GM21423 (cell line): ENCODE data around the gene FAM184B.
A peak's percentile ranks its signal among the peaks of the same experiment; 100 is the strongest.

Experiments
- ATAC-seq: cut with Tn5 transposase; IDR thresholded peaks from one replicate; pipeline ENCODE4 v1.9.1; 2021; ENCODE audit warnings: mild to moderate bottlenecking, moderate library complexity; ENCODE audit not compliant: unreplicated experiment

Gene FAM184B

DNA sequence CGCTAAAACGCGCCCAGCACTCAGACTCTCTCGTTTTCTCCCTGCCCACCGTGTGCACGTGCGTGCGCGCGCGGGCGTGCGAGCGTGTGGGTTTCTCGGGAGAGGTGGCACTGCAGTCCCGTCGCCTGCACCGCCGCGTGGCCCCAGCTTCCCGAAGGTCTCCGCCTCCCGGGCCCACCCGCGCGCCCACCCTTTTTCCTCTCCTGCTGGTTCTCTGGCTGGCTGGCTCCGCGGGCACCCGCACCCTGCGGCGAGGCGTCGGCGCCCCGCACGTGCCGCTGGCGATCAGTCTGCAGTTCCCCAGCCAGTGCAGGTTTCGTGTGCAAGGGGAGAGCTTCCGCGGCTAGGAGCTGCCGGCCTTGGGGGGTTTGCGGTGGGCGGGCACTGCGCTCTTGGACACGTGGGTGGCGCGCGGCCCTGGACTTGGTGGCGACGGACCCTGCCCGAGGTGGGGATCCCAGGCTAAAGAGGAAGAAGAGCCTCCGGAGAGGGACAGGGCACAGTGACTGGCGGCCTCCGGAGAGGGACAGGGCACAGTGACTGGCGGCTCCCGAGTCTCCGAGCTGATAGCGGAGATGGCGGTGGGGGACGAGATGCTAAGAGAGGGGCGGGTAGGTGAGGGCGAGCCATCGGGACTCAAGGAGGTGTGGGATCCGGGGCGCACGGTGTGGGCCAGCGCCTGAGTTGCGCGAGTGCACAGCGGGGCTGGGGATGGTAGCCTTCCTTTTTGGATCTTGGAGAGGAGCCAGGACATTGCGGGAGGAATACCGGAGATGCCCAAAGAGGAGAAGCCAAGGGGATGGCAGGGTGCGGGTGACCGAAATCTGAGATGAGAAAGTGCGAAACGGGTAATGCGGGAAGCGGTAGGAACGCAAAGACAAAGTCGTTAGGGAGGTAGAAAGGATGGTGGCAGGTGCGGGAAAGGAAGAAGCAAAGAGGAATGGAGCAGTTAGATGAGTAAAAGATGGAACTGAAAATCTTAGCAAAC, at the start of gene FAM184B:
FAM184B (minus strand) TSS at position 322 of the 988 bp plus-strand sequence. CDS start 322 bp downstream, outside the sequence.
- ATAC-seq = no peak

DNA sequence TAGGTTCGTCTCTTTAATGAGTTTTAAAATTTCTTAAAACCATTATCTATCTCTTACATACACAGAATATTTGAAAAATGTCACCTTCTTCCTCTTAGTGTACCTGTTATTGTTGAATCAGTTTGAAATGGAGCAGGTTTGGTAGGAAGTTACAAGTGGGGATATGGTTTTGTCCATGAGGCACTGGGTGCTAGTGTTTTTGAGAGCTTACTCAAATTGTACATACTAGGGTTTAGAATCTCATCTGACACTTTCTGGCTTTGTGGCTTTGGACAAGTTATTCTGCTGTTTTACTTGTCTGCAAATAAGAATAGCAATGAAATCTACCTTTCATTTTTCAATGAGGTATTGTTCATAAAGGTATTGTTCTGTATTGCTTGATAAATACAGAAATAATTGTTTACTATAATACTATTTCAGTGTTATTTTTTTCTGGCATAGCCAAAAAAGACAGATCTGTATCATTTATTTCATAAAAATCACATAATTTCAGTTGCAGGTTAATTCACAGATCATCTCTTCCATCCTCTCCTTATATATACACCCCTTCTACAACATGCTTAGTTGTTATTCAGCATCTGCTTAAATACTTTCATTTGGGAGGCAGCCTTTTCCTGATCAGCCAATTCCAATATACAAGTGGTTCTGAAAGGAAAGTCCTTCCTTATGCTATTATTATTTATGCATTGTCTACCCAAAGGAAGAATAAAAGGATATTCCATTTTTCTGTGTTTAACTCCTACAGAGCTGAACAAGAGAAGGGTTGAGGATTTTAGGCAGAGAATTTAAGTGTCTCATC, 42.6 kb upstream of the FAM184B start:
- ATAC-seq = no peak

DNA sequence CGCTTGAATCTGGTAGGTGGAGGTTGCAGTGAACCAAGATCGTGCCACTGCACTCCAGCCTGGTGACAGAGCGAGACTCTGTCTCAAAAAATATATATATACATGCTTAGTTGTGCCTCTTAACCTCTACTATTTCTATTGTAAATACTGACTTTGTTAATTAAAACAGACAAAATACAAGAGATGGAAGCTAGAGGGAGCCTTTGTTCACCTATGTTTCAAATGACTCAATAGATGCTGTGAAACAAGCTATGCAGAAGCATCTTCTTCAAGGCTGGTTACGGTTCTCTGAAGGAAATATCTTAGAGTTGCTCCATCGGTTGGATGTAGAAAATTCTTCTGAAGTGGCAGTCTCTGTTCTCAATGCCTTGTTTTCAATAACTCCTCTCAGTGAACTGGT, 35.6 kb upstream of the FAM184B start:
- ATAC-seq = peak; percentile 83

DNA sequence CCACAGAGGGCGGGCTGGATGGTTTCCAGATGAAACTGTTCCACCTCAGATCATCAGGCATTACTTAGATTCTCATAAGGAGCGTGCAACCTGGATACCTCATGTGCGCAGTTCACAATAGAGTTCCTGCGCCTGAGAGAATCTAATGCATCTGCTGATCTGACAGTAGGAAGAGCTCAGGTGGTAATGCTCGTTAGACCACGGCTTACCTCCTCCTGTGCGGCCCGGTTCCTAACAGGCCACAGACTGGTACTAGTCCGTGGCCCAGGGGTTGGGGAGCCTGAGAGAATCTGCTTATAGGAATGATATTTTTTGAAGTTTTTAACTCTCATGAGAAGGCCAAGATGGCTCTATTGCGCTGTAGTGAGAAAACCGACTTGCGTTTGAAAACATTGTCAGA, 34.7 kb upstream of the FAM184B start:
- ATAC-seq = no peak

DNA sequence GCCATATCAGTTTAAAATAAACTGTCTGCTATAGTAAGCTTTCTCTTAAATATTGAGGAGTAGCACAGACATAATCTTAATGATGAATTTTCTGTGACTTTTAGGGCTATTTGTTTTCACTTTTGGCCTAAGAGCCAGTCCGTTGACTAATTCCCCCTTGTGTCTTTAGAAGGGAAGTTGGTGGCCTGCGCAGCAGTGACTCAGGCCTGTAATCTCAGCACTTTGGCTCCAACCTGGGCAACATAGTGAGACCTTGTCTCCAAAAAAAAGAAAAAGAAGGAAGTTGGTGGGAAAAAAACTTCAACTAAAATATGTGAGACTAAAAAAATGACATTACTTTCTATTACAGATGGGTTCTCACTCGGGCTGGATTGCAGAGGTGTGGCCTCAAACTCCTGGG, 32.7 kb upstream of the FAM184B start:
- no peak for ATAC-seq

DNA sequence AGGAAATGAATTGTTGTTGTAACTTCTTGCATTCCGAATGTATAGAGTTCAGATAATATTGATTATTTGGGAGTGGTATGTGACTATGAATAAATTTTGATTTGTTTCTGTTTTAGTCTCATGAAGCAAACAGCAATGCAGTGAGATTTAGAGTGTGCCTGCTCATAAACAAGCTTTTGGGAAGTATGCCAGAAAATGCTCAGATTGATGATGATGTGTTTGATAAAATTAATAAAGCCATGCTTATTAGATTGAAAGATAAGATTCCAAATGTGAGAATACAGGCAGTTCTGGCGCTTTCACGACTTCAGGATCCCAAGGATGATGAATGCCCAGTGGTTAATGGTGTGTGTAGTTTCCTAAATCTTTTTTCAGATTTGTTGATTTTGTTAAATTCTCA, 31.4 kb upstream of the FAM184B start:
- no peak for ATAC-seq

DNA sequence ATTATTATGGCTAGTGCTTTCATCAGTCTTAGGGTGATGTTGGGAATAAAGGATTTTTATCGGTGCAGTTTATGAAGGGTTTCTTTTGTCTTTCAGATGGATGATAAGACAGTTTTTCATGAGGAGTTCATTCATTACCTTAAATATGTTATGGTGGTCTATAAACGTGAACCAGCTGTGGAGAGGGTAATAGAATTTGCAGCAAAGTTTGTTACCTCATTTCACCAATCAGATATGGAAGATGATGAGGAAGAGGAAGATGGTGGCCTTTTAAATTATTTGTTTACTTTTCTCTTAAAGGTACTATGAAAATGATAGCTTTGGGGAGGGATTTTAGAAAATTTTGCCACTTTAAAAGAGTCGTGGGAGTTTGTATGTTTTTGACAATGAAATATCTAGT, 30.7 kb upstream of the FAM184B start:
- no peak for ATAC-seq

DNA sequence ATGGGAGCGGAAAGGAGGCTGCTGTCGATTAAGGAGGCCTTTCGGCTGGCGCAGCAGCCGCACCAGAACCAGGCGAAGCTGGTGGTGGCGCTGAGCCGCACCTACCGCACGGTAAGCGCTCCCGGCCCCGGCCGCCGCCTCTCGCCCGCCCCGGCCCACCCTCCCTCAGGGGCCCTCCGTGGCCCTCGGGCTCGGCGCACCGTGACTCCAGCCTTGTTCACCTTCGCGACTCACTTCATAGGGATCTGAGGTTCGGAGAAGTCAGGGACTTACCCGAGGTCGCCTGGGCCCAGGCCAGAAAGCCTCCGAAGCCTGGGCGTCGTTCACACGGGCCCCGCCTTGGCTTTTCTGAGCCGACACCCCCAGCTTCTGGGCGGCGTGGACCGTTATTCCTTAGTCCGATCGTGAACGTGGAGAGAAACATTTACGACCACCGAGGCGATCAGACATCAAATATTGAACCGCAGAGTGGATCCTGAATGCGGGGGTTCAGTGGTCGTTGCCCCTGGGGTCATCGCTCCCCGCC, 29.7 kb upstream of the FAM184B start:
- ATAC-seq = peak; percentile 25

DNA sequence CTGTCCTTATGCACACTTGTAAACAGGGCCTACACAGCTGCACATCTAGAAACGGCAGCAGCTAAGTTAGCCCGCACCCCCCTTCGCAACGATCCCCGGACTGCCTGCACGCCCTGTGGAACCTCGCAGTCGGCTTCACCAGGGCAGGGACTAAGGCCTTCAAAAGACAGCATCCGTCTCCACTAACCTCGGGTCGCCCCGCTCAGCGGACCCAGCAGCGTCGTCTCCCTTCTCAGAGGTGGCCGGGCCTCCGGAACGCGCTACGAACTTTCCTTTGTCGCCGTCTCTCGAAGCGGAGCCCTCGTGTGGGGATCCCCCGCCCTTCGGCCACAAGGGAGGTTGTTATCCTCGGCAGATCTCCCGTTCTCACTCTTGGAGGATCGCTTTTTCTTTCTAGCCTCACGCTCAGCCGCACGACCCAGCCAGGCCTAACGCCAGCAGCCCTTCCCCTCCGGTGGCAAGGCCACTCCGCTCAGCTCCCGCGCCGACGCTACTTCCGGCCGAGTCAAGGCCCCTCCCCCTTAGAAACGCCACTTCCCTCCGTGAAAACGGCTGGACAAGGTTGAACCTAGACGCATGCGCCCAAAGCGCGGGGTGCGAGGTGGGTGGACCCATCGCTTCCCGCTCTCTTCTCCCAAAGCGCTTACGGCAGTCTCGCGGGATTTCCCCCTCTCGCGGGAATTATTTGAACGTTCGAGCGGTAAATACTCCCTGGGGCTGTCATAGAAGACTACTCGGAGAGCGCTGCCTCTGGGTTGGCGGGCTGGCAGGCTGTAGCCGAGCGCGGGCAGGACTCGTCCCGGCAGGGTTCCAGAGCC, 29.0 kb upstream of the FAM184B start, which contains the start of the genes DCAF16 and NCAPG:
DCAF16 (minus strand) TSS at position 498 of the 818 bp plus-strand sequence. CDS start 6,616 bp downstream, outside the sequence.
NCAPG (plus strand) TSS at position 720 of the 818 bp plus-strand sequence. CDS start 99 bp downstream, outside the sequence.
- ATAC-seq = peak; percentile 90

DNA sequence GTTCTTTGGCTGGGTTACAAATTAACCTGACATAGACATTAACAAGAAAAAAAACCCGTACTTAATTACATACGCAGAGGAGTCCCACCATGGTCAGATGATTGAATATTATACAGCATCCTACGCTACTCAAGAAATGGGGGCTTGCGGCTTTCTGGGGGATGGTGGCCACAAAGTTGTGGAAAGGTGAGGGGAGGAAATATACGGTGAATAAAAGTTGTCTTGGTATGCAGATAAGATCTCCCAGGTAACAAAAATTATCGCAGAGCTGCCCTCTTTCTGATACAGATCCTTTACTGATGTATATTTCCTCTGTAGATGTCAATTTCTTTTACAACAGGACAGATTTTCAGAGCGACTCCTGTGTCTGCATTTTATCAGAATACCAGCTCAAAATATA, 28.2 kb upstream of the FAM184B start:
- no peak for ATAC-seq

DNA sequence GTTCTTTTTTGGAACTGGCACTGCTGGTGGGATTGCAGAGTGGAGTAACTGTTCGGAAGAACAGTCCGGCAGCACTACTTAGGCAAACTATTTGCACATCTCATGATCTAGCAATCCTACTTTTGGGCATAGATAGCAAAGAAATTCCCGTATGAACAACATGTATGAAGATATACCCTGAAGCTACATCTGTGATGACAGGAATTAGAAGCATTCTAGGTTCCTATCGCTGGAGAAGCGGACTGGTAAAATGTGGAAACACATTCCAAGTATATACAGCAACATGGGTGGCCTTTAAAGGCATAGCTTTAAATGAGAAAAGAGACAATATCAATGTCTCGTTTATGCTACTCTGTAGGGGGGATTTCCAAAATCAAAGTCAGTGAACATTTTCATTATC, 26.0 kb upstream of the FAM184B start:
- no peak for ATAC-seq

DNA sequence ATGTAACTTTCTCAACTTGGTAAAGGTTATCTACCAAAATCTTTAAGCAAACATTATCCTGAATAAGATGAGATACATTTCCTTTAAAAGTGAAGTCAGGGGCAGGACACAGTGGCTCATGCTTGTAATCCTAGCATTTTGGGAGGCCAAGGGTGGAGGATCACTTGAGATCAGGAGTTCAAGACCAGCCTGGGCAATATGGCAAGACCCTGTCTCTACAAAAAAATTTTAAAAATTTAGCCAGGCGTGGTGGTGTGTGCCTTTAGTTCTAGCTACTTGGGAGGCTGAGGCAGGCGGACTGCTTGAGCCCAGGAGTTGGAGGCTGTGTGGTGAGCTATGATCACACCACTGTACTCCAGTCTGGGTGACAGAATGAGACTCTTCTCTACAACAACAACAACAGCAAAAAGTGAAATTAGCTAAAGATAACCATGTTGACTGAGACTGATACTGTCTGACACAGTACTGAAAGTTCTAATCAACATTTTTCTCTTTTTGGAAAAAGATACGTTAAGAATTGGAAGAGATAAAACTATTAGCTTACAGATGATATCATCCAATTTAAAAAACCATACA, 24.2 kb upstream of the FAM184B start:
- no peak for ATAC-seq

DNA sequence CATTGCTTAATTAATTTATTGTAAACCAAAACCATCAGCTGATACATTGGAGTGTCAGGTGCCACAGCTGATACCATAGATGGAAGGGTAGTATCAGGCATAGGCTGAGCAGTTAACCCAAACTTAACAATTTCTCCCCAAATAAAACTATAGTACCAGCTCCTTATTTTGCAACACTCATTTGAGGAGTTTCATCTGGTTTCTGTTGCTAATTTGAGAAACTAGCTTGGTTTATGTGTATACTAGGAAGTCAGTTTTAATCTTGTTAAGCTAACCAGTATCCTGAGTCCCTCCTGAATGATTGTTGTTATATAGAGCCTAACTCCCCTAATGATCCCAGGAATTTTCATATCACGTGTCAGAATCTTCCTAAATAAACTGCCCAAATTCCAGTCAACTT, 16.4 kb upstream of the FAM184B start:
- ATAC-seq = no peak

DNA sequence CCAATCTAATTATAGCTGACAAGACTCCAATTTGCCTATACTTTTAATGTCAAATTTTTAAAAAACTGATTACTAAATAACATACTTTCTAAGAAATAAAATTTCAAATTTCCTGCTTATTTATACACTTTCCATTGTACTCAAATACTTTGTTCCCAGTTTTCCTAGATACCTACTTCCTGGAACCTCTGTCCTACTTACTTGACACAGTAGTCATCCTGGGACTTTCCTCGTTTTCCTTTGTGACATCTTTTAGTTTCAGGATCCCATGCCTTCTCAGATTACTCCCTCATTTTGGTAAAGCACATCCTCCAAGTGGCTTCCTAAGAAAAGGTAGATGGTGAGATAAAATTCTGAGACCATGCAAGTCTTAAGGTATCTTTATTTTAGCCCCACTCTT, 13.3 kb upstream of the FAM184B start:
- no peak for ATAC-seq

DNA sequence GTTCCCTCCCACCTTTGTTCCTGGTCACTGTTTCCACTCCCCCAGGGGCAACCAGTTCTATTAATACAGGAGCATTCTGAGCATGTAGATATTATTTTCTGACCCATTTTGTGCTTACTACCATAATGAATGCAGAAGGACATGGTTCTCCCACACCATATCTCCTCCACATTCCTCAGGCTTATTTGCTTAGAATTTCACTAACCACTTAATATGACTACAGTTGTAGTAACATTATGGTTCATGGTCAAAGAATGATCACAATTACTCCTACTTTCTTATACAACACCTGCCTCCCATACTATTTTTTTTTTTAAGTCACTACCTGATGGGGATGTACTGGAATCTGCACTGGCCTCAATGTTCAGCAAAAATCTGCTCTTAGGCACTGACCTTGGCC, 7.5 kb upstream of the FAM184B start:
- no peak for ATAC-seq

DNA sequence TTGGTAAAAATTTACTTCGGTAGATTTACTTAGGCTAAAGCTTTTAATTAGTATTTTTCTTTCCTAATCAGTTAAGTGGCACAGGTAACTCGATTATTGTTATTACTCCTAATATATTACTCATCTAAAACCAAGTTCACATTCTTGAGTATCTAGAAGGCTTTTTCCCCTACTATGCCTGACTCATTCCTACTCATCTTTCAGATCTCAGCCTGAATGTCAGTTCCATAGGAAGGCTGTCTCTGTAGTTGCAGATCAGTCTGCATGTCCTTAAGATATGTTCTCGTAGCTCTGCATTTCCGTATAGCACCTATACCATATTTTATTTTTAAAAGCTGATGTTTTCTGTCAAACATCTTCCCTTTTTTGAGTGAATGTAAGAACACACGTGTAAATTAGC, 5.9 kb upstream of the FAM184B start:
- ATAC-seq = no peak

DNA sequence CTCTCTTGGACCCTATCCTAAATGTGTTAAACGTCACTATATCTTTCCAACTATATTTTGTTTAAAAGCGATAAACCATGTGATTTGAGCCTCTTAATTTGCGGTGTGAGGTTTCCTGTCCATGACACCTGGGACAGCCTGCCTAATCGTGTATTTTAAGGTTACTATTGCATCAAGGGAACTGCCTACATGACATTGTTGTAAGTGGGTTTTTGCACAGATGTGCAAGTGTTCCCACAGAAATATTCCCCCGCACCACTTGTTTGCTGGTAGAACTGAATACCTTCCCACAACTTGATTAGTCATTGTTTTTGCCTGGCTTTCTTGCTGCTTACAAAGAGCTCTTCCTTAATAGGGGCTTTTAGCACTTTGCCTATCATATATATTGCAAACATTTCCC, 5.1 kb upstream of the FAM184B start:
- ATAC-seq = no peak

DNA sequence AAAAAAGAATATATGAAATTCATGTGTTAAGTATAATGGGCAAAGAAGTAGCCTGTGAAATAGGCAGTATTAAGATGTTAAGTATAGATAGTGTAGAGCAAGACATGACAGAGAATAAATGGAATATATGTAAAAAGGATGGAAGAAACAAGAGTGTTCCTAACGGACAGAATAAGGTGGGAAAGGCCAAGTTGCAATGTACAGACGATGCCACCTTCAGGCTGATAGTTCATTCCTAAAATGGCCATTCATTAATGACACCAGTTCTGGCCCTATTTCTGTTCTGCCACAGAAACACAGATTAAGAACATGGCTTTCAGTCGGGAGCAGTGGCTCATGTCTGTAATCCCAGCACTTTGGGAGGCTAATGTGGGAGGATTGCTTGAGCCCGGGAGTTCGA, 4.4 kb upstream of the FAM184B start:
- ATAC-seq = no peak

DNA sequence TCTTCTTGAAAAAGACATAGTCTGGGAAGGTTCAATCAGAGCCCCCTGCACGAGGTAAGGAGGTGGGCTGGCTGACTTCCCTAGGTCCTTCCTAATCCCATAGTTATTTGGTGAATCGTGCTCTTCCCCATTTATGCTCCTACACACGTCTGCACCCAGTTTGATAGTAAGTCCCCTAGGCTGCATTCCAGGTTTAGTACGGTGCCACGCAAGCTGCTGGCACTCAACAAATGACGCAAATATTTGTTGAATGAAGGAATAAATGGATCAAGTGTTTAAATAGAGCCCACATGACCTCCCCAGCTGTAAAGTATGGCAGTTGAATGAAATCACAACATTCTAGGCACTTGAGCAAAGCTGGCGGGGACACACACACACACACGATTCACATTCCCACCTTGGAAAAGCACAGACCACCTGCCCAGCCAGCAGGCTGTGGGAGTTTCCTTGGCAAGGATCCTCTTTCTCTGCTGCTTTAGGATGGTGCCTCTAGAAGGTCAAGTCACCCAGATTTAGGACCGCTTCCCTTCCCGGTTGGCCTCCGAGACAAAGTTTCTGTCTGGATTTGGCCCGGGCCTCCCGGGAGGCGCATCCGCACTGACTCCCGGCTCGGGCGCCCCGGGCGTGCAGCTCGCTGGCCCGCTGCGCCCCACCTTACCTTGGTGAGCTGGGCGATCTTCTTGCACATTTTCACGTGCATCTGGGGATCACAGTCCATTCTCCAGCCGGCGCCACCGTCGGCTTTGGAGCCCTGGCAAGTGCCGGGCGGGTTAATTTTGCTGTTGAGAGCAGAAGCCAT, 721 bp downstream of the FAM184B start:
- no peak for ATAC-seq
